C1 segment of cervical spinal cord (tissue), 14 donors: ENCODE results near the gene OR52K2.
A peak's percentile ranks its signal among the peaks of the same experiment; 100 is the strongest.
"Not testable (repeated sequence)": the region's sequence is repeated elsewhere in the genome, so short reads cannot be mapped to it uniquely, and the experiment has no call there.

Source experiments
- DNase-seq, 14 donors: peaks; one replicate each; lab custom pipeline; 2025; lab: John Stamatoyannopoulos, UW

The OR52K2 gene

GRCh38 chr11:4480577-4481239, 31.6 kb downstream of the OR52K2 start:
- no peak for DNase-seq

- no peak for DNase-seq
These were observed 32.1 kb downstream of the OR52K2 start for GRCh38 chr11:4481240-4481582.

GRCh38 chr11:4482445-4482844, 33.4 kb downstream of the OR52K2 start, which contains the start of gene OR52K1:
TSS of gene OR52K1 (plus strand) at chr11:4482646. CDS start at chr11:4488901, 6,255 bp downstream.
- peak in 4 of 14 donors; percentile 3 to 26 (median 12) for DNase-seq

- no peak for DNase-seq
These were observed 35.2 kb downstream of the OR52K2 start for GRCh38 chr11:4484310-4484709.

- not testable (repeated sequence) for DNase-seq
These were observed 42.3 kb downstream of the OR52K2 start for GRCh38 chr11:4491405-4491804.

- DNase-seq = no peak
These were observed 42.9 kb downstream of the OR52K2 start for GRCh38 chr11:4491878-4492606.

- no peak for DNase-seq
These were observed 44.4 kb downstream of the OR52K2 start for GRCh38 chr11:4493480-4493818.

- DNase-seq = no peak
These were observed 46.4 kb downstream of the OR52K2 start for GRCh38 chr11:4495487-4495886.

- no peak for DNase-seq
These were observed 46.9 kb downstream of the OR52K2 start for GRCh38 chr11:4495986-4496385.

GRCh38 chr11:4496557-4497248, 47.6 kb downstream of the OR52K2 start:
- no peak for DNase-seq
